KMS-11 (cell line): ENCODE data around the gene DRC7.

Source experiments
- H2AFZ ChIP-seq: fragments of 200-600 bp; sonication (generic); 2 replicates; pipeline ENCODE4 v1.6.1; 2016; ENCODE audit warnings: antibody characterized with exemption, mixed run types, low read depth
- H3K27ac ChIP-seq: fragments of 200-600 bp; sonication (generic); 2 replicates; pipeline ENCODE4 v1.6.1; 2016; ENCODE audit warnings: mild to moderate bottlenecking, mixed run types
- H3K27me3 ChIP-seq: fragments of 200-600 bp; sonication (generic); 2 replicates; pipeline ENCODE4 v1.6.1; 2017; ENCODE audit warnings: mild to moderate bottlenecking, low read depth, mixed run types, moderate library complexity; ENCODE audit not compliant: insufficient read depth
- H3K36me3 ChIP-seq: fragments of 200-600 bp; sonication (generic); 2 replicates; pipeline ENCODE4 v1.6.1; 2017; ENCODE audit warnings: mild to moderate bottlenecking, mixed run types; ENCODE audit not compliant: insufficient read depth
- H3K4me1 ChIP-seq: fragments of 200-600 bp; sonication (generic); 2 replicates; pipeline ENCODE4 v1.6.1; 2016; ENCODE audit warnings: mild to moderate bottlenecking, low read depth, mixed run types; ENCODE audit not compliant: poor library complexity, severe bottlenecking
- H3K4me2 ChIP-seq: fragments of 200-600 bp; sonication (generic); 2 replicates; pipeline ENCODE4 v1.7.0; 2016; ENCODE audit warnings: mild to moderate bottlenecking, mixed run types
- H3K4me3 ChIP-seq: fragments of 200-600 bp; sonication (generic); IDR thresholded peaks from 2 replicates; pipeline ENCODE4 v1.6.1; 2017; ENCODE audit warnings: low read depth, low read length, mixed read lengths; ENCODE audit not compliant: insufficient read depth
- H3K79me2 ChIP-seq: fragments of 200-600 bp; sonication (generic); 2 replicates; pipeline ENCODE4 v1.6.1; 2016; ENCODE audit warnings: low read depth, mixed run types; ENCODE audit not compliant: insufficient read depth
- H3K9ac ChIP-seq: fragments of 200-600 bp; sonication (generic); 2 replicates; pipeline ENCODE4 v1.6.1; 2016; ENCODE audit warnings: mild to moderate bottlenecking, mixed run types
- H4K20me1 ChIP-seq: fragments of 200-600 bp; sonication (generic); 2 replicates; pipeline ENCODE4 v1.6.1; 2016; ENCODE audit warnings: mild to moderate bottlenecking, mixed run types; ENCODE audit not compliant: insufficient read depth
- TF ChIP-seq, protein P1 (sequence below): fragments of 200-600 bp; sonication (generic); conservative IDR thresholded peaks from 2 replicates; pipeline ENCODE4 v1.6.1; 2017; ENCODE audit warnings: low read depth, mild to moderate bottlenecking, antibody characterized with exemption, low read length, moderate library complexity, mixed read lengths

DRC7 gene

GRCh38 chr16:57761957-57762356 lies 67.4 kb downstream of the DRC7 start:
- H3K4me1 ChIP-seq = peaks cover 9% of the 10 kb centered on the region
- no peak overlapping the region for H3K27ac ChIP-seq
- H3K9ac ChIP-seq = no peak overlapping the region
- no peaks in the 10 kb centered on the region for H3K36me3 ChIP-seq
- H4K20me1 ChIP-seq = no peaks in the 10 kb centered on the region
- no peak overlapping the region for H3K4me3 ChIP-seq
- no peak overlapping the region for H3K4me2 ChIP-seq
- H3K79me2 ChIP-seq = no peaks in the 10 kb centered on the region
- TF ChIP-seq, protein P1, sequence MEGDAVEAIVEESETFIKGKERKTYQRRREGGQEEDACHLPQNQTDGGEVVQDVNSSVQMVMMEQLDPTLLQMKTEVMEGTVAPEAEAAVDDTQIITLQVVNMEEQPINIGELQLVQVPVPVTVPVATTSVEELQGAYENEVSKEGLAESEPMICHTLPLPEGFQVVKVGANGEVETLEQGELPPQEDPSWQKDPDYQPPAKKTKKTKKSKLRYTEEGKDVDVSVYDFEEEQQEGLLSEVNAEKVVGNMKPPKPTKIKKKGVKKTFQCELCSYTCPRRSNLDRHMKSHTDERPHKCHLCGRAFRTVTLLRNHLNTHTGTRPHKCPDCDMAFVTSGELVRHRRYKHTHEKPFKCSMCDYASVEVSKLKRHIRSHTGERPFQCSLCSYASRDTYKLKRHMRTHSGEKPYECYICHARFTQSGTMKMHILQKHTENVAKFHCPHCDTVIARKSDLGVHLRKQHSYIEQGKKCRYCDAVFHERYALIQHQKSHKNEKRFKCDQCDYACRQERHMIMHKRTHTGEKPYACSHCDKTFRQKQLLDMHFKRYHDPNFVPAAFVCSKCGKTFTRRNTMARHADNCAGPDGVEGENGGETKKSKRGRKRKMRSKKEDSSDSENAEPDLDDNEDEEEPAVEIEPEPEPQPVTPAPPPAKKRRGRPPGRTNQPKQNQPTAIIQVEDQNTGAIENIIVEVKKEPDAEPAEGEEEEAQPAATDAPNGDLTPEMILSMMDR = no peak
- no peak overlapping the region for H2AFZ ChIP-seq
- no peaks in the 10 kb centered on the region for H3K27me3 ChIP-seq

- TF ChIP-seq, protein P1 = no peak
- Histone ChIP-seq H3K36me3 (no peaks in the 10 kb centered on the region), H3K27me3 (no peaks in the 10 kb centered on the region), H4K20me1 (no peaks in the 10 kb centered on the region), H3K4me3 (no peak overlapping the region), H3K4me2 (no peak overlapping the region), H3K79me2 (no peaks in the 10 kb centered on the region), H2AFZ (no peak overlapping the region), H3K4me1 (peaks cover 5% of the 10 kb centered on the region), H3K9ac (no peak overlapping the region), H3K27ac (no peak overlapping the region)
Observed at GRCh38 chr16:57762365-57763040, 67.9 kb downstream of the DRC7 start.

- no peaks in the 10 kb centered on the region for H4K20me1 ChIP-seq
- no peak overlapping the region for H3K27ac ChIP-seq
- no peak overlapping the region for H3K9ac ChIP-seq
- no peak overlapping the region for H2AFZ ChIP-seq
- no peaks in the 10 kb centered on the region for H3K79me2 ChIP-seq
- no peaks in the 10 kb centered on the region for H3K36me3 ChIP-seq
- no peaks in the 10 kb centered on the region for H3K27me3 ChIP-seq
- H3K4me3 ChIP-seq = no peak overlapping the region
- peaks cover 4% of the 10 kb centered on the region for H3K4me1 ChIP-seq
- H3K4me2 ChIP-seq = no peak overlapping the region
- TF ChIP-seq, protein P1 = no peak
Observed at GRCh38 chr16:57763285-57764005, 68.8 kb downstream of the DRC7 start.

DNA sequence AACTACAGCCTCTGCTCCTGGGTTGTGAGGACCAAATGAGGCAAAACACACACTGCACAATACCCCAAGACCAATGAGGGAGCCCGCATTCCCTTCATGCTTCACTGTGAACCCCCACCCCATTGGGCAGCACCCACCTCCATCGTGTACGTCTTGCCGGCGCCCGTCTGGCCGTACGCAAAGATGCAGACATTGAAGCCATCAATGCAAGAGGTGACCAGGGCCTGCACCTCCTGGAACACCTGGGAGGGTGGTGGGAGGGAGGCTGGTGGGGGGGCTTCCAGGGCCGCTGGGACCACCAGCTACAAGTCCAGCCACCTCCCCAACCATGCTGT lies 69.4 kb downstream of the DRC7 start:
- Histone ChIP-seq H3K27ac (no peak overlapping the region), H3K9ac (no peak overlapping the region), H3K4me2 (no peak overlapping the region), H3K36me3 (no peaks in the 10 kb centered on the region), H3K79me2 (no peaks in the 10 kb centered on the region), H3K4me1 (peaks cover 4% of the 10 kb centered on the region), H3K27me3 (no peaks in the 10 kb centered on the region), H3K4me3 (no peak overlapping the region), H2AFZ (no peak overlapping the region), H4K20me1 (no peaks in the 10 kb centered on the region)
- TF ChIP-seq, protein P1 = no peak
